Fibroblast of upper back skin (primary cell): ENCODE data around the gene UBE2K.
"Not testable (repeated sequence)": the region's sequence is repeated elsewhere in the genome, so short reads cannot be mapped to it uniquely, and the experiment has no call there.

ENCODE experiments used
- DNase-seq: peaks from one replicate; pipeline ENCODE4 v3.0.0-alpha.2; 2013

Gene UBE2K

GRCh38 chr4:39813761-39814160, 115.8 kb downstream of the UBE2K start:
- not testable (repeated sequence) for DNase-seq

GRCh38 chr4:39814403-39815185, 116.7 kb downstream of the UBE2K start:
- peak; percentile 19 for DNase-seq

- no peak for DNase-seq
Observed at GRCh38 chr4:39818646-39819045, 120.7 kb downstream of the UBE2K start.

GRCh38 chr4:39820186-39820585, 122.2 kb downstream of the UBE2K start:
- no peak for DNase-seq

GRCh38 chr4:39821951-39822350, 124.0 kb downstream of the UBE2K start:
- DNase-seq: no peak

GRCh38 chr4:39822662-39823061, 124.7 kb downstream of the UBE2K start:
- DNase-seq: no peak

GRCh38 chr4:39823191-39823590, 125.3 kb downstream of the UBE2K start:
- DNase-seq: peak; percentile 76

GRCh38 chr4:39825090-39825489, 127.2 kb downstream of the UBE2K start:
- DNase-seq: no peak

- DNase-seq: peak; percentile 52
Observed at GRCh38 chr4:39825741-39826231, 127.8 kb downstream of the UBE2K start.
